HL-60 (cell line): ENCODE measurements around the gene FGF18.
"Not testable (repeated sequence)": the region's sequence is repeated elsewhere in the genome, so short reads cannot be mapped to it uniquely, and the experiment has no call there.

ENCODE experiments used
- CTCF ChIP-seq: IDR thresholded peaks from one replicate; pipeline ENCODE4 v1.5.1; 2011; ENCODE audit warnings: low read length, control low read depth, inconsistent platforms; ENCODE audit not compliant: insufficient read depth
- GABPA ChIP-seq: IDR thresholded peaks from 2 replicates; pipeline ENCODE4 v1.6.1; 2012; ENCODE audit warnings: low read depth
- POLR2AphosphoS5 ChIP-seq: IDR thresholded peaks from 2 replicates; pipeline ENCODE4 v1.6.1; 2012; ENCODE audit warnings: low read depth
- REST ChIP-seq: IDR thresholded peaks from 2 replicates; pipeline ENCODE4 v1.6.1; 2012; ENCODE audit warnings: low read depth; ENCODE audit not compliant: insufficient replicate concordance

GRCh38 chr5:171497494-171497893 is 78.0 kb downstream of the FGF18 start:
- not testable (repeated sequence) for TF ChIP-seq CTCF, POLR2AphosphoS5, REST, GABPA
